Trophoblast cell (in vitro differentiated cells and primary cell): ENCODE results near the gene KCNT1.

Experiments used
- DNase-seq, 2 donors: peaks; one replicate each; pipeline ENCODE4 v3.0.0-alpha.2; 2016
- H2AFZ ChIP-seq: 2 replicates; pipeline ENCODE4 v1.6.1; 2013; ENCODE audit warnings: low read length, moderate library complexity, mild to moderate bottlenecking; ENCODE audit not compliant: insufficient read depth, poor library complexity
- H2AK5ac ChIP-seq: 2 replicates; pipeline ENCODE4 v1.6.1; 2013; ENCODE audit warnings: mild to moderate bottlenecking, low read length
- H2BK120ac ChIP-seq: 2 replicates; pipeline ENCODE4 v1.6.1; 2013; ENCODE audit warnings: low read length, mild to moderate bottlenecking, moderate library complexity; ENCODE audit not compliant: insufficient read depth, poor library complexity
- H2BK12ac ChIP-seq: 2 replicates; pipeline ENCODE4 v1.6.1; 2013; ENCODE audit warnings: mild to moderate bottlenecking, low read length, moderate library complexity
- H2BK5ac ChIP-seq: 2 replicates; pipeline ENCODE4 v1.6.1; 2013; ENCODE audit warnings: low read length, low read depth, moderate library complexity, mild to moderate bottlenecking; ENCODE audit not compliant: poor library complexity
- H3K14ac ChIP-seq: 2 replicates; pipeline ENCODE4 v1.6.1; 2013; ENCODE audit warnings: mild to moderate bottlenecking, low read length
- H3K18ac ChIP-seq: 2 replicates; pipeline ENCODE4 v1.6.1; 2013; ENCODE audit warnings: mild to moderate bottlenecking, low read length
- H3K23ac ChIP-seq: 2 replicates; pipeline ENCODE4 v1.6.1; 2013; ENCODE audit warnings: low read length
- H3K27ac ChIP-seq: 2 replicates; pipeline ENCODE4 v1.5.1; 2013; ENCODE audit warnings: low read depth, mild to moderate bottlenecking, inconsistent platforms, low read length, moderate library complexity
- H3K27me3 ChIP-seq: 2 replicates; pipeline ENCODE4 v1.6.1; 2013; ENCODE audit warnings: inconsistent platforms, mild to moderate bottlenecking, low read length, moderate library complexity; ENCODE audit not compliant: insufficient read depth
- H3K36me3 ChIP-seq, 2 experiments: 1 replicate in 1 of 2; 2 replicates in 1 of 2; pipeline ENCODE4 v1.6.1; 2013; ENCODE audit warnings: low read length in 2 of 2, mild to moderate bottlenecking in 2 of 2, moderate library complexity in 1 of 2; ENCODE audit not compliant: insufficient read depth in 2 of 2, control insufficient read depth in 1 of 2
- H3K4ac ChIP-seq: 2 replicates; pipeline ENCODE4 v1.6.1; 2013; ENCODE audit warnings: low read depth, mild to moderate bottlenecking, low read length, moderate library complexity
- H3K4me1 ChIP-seq, 2 experiments: 1 replicate in 1 of 2; 2 replicates in 1 of 2; pipeline ENCODE4 v1.6.1; 2013; ENCODE audit warnings: low read length in 2 of 2, mild to moderate bottlenecking in 2 of 2, moderate library complexity in 1 of 2; ENCODE audit not compliant: insufficient read depth in 2 of 2, control insufficient read depth in 1 of 2
- H3K4me2 ChIP-seq: 2 replicates; pipeline ENCODE4 v1.6.1; 2013; ENCODE audit warnings: inconsistent platforms, mild to moderate bottlenecking, low read length, moderate library complexity
- H3K4me3 ChIP-seq: 2 replicates; pipeline ENCODE4 v1.5.1; 2013; ENCODE audit warnings: mild to moderate bottlenecking, low read depth, low read length, inconsistent platforms
- H3K79me1 ChIP-seq: one replicate; pipeline ENCODE4 v1.6.1; 2013; ENCODE audit warnings: low read length
- H3K79me2 ChIP-seq: 2 replicates; pipeline ENCODE4 v1.6.1; 2013; ENCODE audit warnings: low read length, mild to moderate bottlenecking; ENCODE audit not compliant: control insufficient read depth, insufficient read depth, poor library complexity
- H3K9ac ChIP-seq: 2 replicates; pipeline ENCODE4 v1.6.1; 2013; ENCODE audit warnings: mild to moderate bottlenecking, low read length
- H3K9me3 ChIP-seq: 2 replicates; pipeline ENCODE4 v1.6.1; 2013; ENCODE audit warnings: low read depth, mild to moderate bottlenecking, control low read depth, inconsistent platforms, low read length; ENCODE audit not compliant: insufficient read depth
- H4K12ac ChIP-seq: 2 replicates; pipeline ENCODE4 v1.6.1; 2013; ENCODE audit warnings: low read depth, mild to moderate bottlenecking, low read length, moderate library complexity
- H4K8ac ChIP-seq: 2 replicates; pipeline ENCODE4 v1.6.1; 2013; ENCODE audit warnings: low read depth, mild to moderate bottlenecking, low read length, moderate library complexity
- H4K91ac ChIP-seq: one replicate; pipeline ENCODE4 v1.6.1; 2013; ENCODE audit warnings: low read depth, mild to moderate bottlenecking, low read length, moderate library complexity
- WGBS: extraction: QIAGEN DNeasy Blood & Tissue Kit; methylation state at CpG from one replicate; pipeline ENCODE4 v1.1.7; 2013; ENCODE audit warnings: missing lambda C conversion rate; ENCODE audit not compliant: insufficient read length, insufficient coverage; ENCODE audit errors: extremely low coverage; 5-methylcytosine and 5-hydroxymethylcytosine counted together

KCNT1 gene

GRCh38 chr9:135693265-135693664 lies 8.7 kb upstream of the KCNT1 start:
- H3K4ac ChIP-seq, result no peak overlapping the region
- H4K8ac ChIP-seq, result no peak overlapping the region
- H2BK120ac ChIP-seq, result no peak overlapping the region
- H3K27me3 ChIP-seq, result no peaks in the 10 kb centered on the region
- no peak overlapping the region for H3K23ac ChIP-seq
- no peak overlapping the region for H3K14ac ChIP-seq
- no peak overlapping the region for H4K91ac ChIP-seq
- no peak overlapping the region for H3K4me2 ChIP-seq
- no peak overlapping the region for H2BK5ac ChIP-seq
- no peak overlapping the region for H2AK5ac ChIP-seq
- no peak overlapping the region for H2AFZ ChIP-seq
- no CpG with 5 or more reads among the region's 16 CpGs for WGBS
- no peak overlapping the region for H3K9ac ChIP-seq
- H3K9me3 ChIP-seq, result peaks cover 10% of the 10 kb centered on the region
- no peak overlapping the region for H2BK12ac ChIP-seq
- no peaks in the 10 kb centered on the region for H3K36me3 ChIP-seq
- no peak for DNase-seq
- no peak overlapping the region for H3K27ac ChIP-seq
- H3K4me1 ChIP-seq, result no peaks in the 10 kb centered on the region
- H3K18ac ChIP-seq, result no peak overlapping the region
- H4K12ac ChIP-seq, result no peak overlapping the region
- H3K79me1 ChIP-seq, result no peaks in the 10 kb centered on the region
- H3K4me3 ChIP-seq, result no peak overlapping the region
- H3K79me2 ChIP-seq, result no peaks in the 10 kb centered on the region

GRCh38 chr9:135693771-135694170 lies 8.2 kb upstream of the KCNT1 start:
- no peak overlapping the region for H2AFZ ChIP-seq
- no peak overlapping the region for H3K27ac ChIP-seq
- no peak overlapping the region for H4K12ac ChIP-seq
- H3K4me3 ChIP-seq, result no peak overlapping the region
- no peak overlapping the region for H3K4ac ChIP-seq
- H3K18ac ChIP-seq, result no peak overlapping the region
- no peaks in the 10 kb centered on the region for H3K36me3 ChIP-seq
- no peak for DNase-seq
- no peak overlapping the region for H3K23ac ChIP-seq
- no peak overlapping the region for H2AK5ac ChIP-seq
- WGBS, result no CpG with 5 or more reads among the region's 11 CpGs
- peaks cover 11% of the 10 kb centered on the region for H3K9me3 ChIP-seq
- no peaks in the 10 kb centered on the region for H3K79me2 ChIP-seq
- H2BK120ac ChIP-seq, result no peak overlapping the region
- H2BK12ac ChIP-seq, result no peak overlapping the region
- H3K79me1 ChIP-seq, result no peaks in the 10 kb centered on the region
- H3K4me2 ChIP-seq, result no peak overlapping the region
- H4K91ac ChIP-seq, result no peak overlapping the region
- no peaks in the 10 kb centered on the region for H3K4me1 ChIP-seq
- H3K14ac ChIP-seq, result no peak overlapping the region
- H3K9ac ChIP-seq, result no peak overlapping the region
- H4K8ac ChIP-seq, result no peak overlapping the region
- H3K27me3 ChIP-seq, result no peaks in the 10 kb centered on the region
- H2BK5ac ChIP-seq, result no peak overlapping the region

GRCh38 chr9:135694414-135694813 lies 7.6 kb upstream of the KCNT1 start:
- no peak overlapping the region for H2AK5ac ChIP-seq
- H2BK12ac ChIP-seq, result no peak overlapping the region
- no peak overlapping the region for H4K8ac ChIP-seq
- no peak overlapping the region for H3K14ac ChIP-seq
- no peak overlapping the region for H2AFZ ChIP-seq
- H3K27ac ChIP-seq, result no peak overlapping the region
- H3K4me2 ChIP-seq, result no peak overlapping the region
- no peak overlapping the region for H3K4ac ChIP-seq
- H3K9me3 ChIP-seq, result peaks cover 10% of the 10 kb centered on the region
- H4K91ac ChIP-seq, result no peak overlapping the region
- no peak overlapping the region for H3K4me3 ChIP-seq
- no peak overlapping the region for H3K9ac ChIP-seq
- no peaks in the 10 kb centered on the region for H3K79me2 ChIP-seq
- no peak overlapping the region for H2BK5ac ChIP-seq
- H3K4me1 ChIP-seq, result no peaks in the 10 kb centered on the region
- H3K79me1 ChIP-seq, result no peaks in the 10 kb centered on the region
- H3K18ac ChIP-seq, result no peak overlapping the region
- no peak overlapping the region for H2BK120ac ChIP-seq
- H3K36me3 ChIP-seq, result no peaks in the 10 kb centered on the region
- DNase-seq, result no peak
- no peaks in the 10 kb centered on the region for H3K27me3 ChIP-seq
- no peak overlapping the region for H4K12ac ChIP-seq
- no peak overlapping the region for H3K23ac ChIP-seq
- no CpG with 5 or more reads among the region's 18 CpGs for WGBS

GRCh38 chr9:135695036-135695435 lies 6.9 kb upstream of the KCNT1 start:
- H3K9me3 ChIP-seq, result peaks cover 8% of the 10 kb centered on the region
- no CpG with 5 or more reads among the region's 16 CpGs for WGBS
- H2BK12ac ChIP-seq, result no peak overlapping the region
- H2BK120ac ChIP-seq, result no peak overlapping the region
- H4K91ac ChIP-seq, result no peak overlapping the region
- no peak overlapping the region for H3K14ac ChIP-seq
- H4K12ac ChIP-seq, result no peak overlapping the region
- no peak overlapping the region for H3K4me3 ChIP-seq
- H3K18ac ChIP-seq, result no peak overlapping the region
- H3K27ac ChIP-seq, result no peak overlapping the region
- no peaks in the 10 kb centered on the region for H3K4me1 ChIP-seq
- no peaks in the 10 kb centered on the region for H3K79me2 ChIP-seq
- no peak overlapping the region for H3K23ac ChIP-seq
- no peaks in the 10 kb centered on the region for H3K79me1 ChIP-seq
- no peaks in the 10 kb centered on the region for H3K36me3 ChIP-seq
- no peak overlapping the region for H4K8ac ChIP-seq
- H2AFZ ChIP-seq, result no peak overlapping the region
- H3K9ac ChIP-seq, result no peak overlapping the region
- H2AK5ac ChIP-seq, result no peak overlapping the region
- H2BK5ac ChIP-seq, result no peak overlapping the region
- no peak overlapping the region for H3K4ac ChIP-seq
- DNase-seq, result peak in 1 of 2 donors; percentile 22
- no peak overlapping the region for H3K4me2 ChIP-seq
- no peaks in the 10 kb centered on the region for H3K27me3 ChIP-seq
